ENCODE measurements around the gene ALCAM.

ALCAM gene

DNA sequence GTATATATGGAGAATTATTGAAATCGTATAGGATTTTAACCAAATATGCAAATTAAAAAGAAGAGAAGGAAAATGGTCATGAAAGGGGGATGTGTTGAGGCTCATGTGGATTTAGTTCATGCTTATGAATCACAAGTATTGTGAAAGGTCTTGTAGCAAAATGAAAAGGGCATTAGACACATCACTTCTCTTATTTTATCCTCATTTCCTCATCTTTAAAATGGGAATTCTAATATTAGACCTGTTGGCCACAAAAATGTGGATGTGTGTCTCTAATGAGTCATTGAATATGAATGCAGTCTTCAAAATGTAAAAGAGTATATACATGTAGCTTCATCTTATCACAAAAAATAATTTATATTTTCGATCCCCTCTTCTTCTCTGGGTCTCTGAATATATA is 14.9 kb upstream of the ALCAM start:
- TF ChIP-seq ZFP30 (CRISPR knock-in tag; IDR thresholded peaks at IDR 0.05) (no peak), ISL1 (CRISPR knock-in tag; IDR thresholded peaks at IDR 0.05) (no peak), ZNF565 (CRISPR knock-in tag; conservative IDR thresholded peaks at IDR 0.05; ENCODE audit: low read depth) (no peak), ZC3H10 (CRISPR knock-in tag; IDR thresholded peaks at IDR 0.05) (no peak), ZFP3 (CRISPR knock-in tag; IDR thresholded peaks at IDR 0.05) (no peak), ZNF8 (CRISPR knock-in tag; IDR thresholded peaks at IDR 0.05) (no peak), PPARA (CRISPR knock-in tag; IDR thresholded peaks at IDR 0.05; ENCODE audit: borderline replicate concordance) (no peak), ARNTL (CRISPR knock-in tag; IDR thresholded peaks at IDR 0.05; ENCODE audit: borderline replicate concordance, low read depth) (no peak), SNAI2 (CRISPR knock-in tag; IDR thresholded peaks at IDR 0.05) (no peak), CSDC2 (CRISPR knock-in tag; IDR thresholded peaks at IDR 0.05) (no peak), TCF4 (CRISPR knock-in tag; IDR thresholded peaks at IDR 0.05; ENCODE audit: borderline replicate concordance) (no peak), RARB (CRISPR knock-in tag; IDR thresholded peaks at IDR 0.05) (no peak), OSR1 (CRISPR knock-in tag; IDR thresholded peaks at IDR 0.05) (no peak), BACH2 (CRISPR knock-in tag; IDR thresholded peaks at IDR 0.05; ENCODE audit: borderline replicate concordance) (no peak), GLIS3 (CRISPR knock-in tag; IDR thresholded peaks at IDR 0.05) (no peak)
- TF ChIP-seq, protein P1, sequence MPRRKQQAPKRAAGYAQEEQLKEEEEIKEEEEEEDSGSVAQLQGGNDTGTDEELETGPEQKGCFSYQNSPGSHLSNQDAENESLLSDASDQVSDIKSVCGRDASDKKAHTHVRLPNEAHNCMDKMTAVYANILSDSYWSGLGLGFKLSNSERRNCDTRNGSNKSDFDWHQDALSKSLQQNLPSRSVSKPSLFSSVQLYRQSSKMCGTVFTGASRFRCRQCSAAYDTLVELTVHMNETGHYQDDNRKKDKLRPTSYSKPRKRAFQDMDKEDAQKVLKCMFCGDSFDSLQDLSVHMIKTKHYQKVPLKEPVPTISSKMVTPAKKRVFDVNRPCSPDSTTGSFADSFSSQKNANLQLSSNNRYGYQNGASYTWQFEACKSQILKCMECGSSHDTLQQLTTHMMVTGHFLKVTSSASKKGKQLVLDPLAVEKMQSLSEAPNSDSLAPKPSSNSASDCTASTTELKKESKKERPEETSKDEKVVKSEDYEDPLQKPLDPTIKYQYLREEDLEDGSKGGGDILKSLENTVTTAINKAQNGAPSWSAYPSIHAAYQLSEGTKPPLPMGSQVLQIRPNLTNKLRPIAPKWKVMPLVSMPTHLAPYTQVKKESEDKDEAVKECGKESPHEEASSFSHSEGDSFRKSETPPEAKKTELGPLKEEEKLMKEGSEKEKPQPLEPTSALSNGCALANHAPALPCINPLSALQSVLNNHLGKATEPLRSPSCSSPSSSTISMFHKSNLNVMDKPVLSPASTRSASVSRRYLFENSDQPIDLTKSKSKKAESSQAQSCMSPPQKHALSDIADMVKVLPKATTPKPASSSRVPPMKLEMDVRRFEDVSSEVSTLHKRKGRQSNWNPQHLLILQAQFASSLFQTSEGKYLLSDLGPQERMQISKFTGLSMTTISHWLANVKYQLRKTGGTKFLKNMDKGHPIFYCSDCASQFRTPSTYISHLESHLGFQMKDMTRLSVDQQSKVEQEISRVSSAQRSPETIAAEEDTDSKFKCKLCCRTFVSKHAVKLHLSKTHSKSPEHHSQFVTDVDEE (CRISPR knock-in tag; IDR thresholded peaks at IDR 0.05) = no peak
- TF ChIP-seq, protein P2, sequence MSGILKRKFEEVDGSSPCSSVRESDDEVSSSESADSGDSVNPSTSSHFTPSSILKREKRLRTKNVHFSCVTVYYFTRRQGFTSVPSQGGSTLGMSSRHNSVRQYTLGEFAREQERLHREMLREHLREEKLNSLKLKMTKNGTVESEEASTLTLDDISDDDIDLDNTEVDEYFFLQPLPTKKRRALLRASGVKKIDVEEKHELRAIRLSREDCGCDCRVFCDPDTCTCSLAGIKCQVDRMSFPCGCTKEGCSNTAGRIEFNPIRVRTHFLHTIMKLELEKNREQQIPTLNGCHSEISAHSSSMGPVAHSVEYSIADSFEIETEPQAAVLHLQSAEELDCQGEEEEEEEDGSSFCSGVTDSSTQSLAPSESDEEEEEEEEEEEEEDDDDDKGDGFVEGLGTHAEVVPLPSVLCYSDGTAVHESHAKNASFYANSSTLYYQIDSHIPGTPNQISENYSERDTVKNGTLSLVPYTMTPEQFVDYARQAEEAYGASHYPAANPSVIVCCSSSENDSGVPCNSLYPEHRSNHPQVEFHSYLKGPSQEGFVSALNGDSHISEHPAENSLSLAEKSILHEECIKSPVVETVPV (CRISPR knock-in tag; IDR thresholded peaks at IDR 0.05) = no peak
- TF ChIP-seq, protein P3, sequence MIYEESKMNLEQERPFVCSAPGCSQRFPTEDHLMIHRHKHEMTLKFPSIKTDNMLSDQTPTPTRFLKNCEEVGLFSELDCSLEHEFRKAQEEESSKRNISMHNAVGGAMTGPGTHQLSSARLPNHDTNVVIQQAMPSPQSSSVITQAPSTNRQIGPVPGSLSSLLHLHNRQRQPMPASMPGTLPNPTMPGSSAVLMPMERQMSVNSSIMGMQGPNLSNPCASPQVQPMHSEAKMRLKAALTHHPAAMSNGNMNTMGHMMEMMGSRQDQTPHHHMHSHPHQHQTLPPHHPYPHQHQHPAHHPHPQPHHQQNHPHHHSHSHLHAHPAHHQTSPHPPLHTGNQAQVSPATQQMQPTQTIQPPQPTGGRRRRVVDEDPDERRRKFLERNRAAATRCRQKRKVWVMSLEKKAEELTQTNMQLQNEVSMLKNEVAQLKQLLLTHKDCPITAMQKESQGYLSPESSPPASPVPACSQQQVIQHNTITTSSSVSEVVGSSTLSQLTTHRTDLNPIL (CRISPR knock-in tag; IDR thresholded peaks at IDR 0.05; ENCODE audit: low read depth) = no peak
- TF ChIP-seq, protein P4, sequence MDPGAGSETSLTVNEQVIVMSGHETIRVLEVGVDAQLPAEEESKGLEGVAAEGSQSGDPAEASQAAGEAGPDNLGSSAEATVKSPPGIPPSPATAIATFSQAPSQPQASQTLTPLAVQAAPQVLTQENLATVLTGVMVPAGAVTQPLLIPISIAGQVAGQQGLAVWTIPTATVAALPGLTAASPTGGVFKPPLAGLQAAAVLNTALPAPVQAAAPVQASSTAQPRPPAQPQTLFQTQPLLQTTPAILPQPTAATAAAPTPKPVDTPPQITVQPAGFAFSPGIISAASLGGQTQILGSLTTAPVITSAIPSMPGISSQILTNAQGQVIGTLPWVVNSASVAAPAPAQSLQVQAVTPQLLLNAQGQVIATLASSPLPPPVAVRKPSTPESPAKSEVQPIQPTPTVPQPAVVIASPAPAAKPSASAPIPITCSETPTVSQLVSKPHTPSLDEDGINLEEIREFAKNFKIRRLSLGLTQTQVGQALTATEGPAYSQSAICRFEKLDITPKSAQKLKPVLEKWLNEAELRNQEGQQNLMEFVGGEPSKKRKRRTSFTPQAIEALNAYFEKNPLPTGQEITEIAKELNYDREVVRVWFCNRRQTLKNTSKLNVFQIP (CRISPR knock-in tag; IDR thresholded peaks at IDR 0.05; ENCODE audit: borderline replicate concordance, low read depth) = no peak
- TF ChIP-seq, protein P5, sequence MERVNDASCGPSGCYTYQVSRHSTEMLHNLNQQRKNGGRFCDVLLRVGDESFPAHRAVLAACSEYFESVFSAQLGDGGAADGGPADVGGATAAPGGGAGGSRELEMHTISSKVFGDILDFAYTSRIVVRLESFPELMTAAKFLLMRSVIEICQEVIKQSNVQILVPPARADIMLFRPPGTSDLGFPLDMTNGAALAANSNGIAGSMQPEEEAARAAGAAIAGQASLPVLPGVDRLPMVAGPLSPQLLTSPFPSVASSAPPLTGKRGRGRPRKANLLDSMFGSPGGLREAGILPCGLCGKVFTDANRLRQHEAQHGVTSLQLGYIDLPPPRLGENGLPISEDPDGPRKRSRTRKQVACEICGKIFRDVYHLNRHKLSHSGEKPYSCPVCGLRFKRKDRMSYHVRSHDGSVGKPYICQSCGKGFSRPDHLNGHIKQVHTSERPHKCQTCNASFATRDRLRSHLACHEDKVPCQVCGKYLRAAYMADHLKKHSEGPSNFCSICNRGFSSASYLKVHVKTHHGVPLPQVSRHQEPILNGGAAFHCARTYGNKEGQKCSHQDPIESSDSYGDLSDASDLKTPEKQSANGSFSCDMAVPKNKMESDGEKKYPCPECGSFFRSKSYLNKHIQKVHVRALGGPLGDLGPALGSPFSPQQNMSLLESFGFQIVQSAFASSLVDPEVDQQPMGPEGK (CRISPR knock-in tag; IDR thresholded peaks at IDR 0.05; ENCODE audit: borderline replicate concordance) = no peak
- no peak; the same call in 2 of the 3 replicates for ATAC-seq

DNA sequence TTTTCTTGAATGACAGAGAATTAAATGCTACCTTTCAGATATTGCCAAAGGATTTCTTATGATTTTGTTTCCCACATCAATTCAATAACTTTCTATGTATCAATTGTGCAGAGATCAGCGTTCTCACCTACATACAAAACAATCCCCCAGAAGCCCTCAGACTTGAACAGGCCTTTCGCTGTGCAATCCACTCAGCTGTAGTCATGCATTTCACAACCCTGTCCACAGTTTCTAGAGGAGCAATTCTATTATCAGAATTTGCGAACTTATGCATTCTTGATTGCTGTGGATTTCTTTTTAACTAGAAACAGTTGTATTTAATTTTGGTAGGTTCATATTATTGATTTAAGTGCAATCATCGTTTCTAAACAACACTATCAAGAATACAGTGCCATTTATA is 13.7 kb upstream of the ALCAM start:
- ATAC-seq = no peak
- TF ChIP-seq ESRRG (CRISPR knock-in tag; IDR thresholded peaks at IDR 0.05) (no peak), ZNF565 (CRISPR knock-in tag; conservative IDR thresholded peaks at IDR 0.05; ENCODE audit: low read depth) (no peak), ZC3H10 (CRISPR knock-in tag; IDR thresholded peaks at IDR 0.05) (no peak), TOX (CRISPR knock-in tag; IDR thresholded peaks at IDR 0.05; ENCODE audit: borderline replicate concordance) (no peak)

DNA sequence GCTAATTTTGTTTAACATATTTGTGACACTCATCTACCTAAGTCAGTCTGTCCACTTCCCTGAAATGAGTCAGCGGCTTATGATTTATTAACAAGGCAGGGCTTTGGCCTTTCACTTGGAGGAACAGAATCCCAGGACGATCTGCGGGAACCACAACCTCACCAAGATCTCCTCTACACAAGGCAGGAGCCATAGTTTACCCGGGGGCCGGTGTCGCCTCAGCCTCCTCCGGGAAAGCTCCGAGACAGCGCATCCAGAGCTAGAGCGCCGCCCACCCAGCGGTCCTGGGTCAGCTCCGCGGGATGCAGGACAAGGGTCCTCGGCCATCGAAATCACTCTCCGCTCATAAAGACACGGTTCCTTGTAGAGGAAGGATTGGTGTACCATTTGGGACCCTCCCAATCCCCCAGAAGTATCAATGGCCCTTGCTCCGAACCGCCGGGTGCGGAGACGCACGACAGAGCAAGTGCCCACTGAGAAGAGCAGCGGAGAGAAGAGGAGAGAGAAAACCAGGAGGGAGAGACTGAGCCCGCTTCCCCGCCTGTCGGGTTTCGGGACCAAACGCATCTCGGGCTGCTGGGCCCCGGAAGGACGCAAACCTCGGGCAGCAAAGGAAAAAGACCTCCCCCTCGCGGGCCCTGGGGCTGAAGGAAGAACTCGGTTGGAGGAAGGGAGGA is 13.1 kb upstream of the ALCAM start:
- no peak for ATAC-seq
- TF ChIP-seq SNAI2 (CRISPR knock-in tag; IDR thresholded peaks at IDR 0.05) (no peak), CSDC2 (CRISPR knock-in tag; IDR thresholded peaks at IDR 0.05) (no peak), ZC3H10 (CRISPR knock-in tag; IDR thresholded peaks at IDR 0.05) (no peak), ZNF8 (CRISPR knock-in tag; IDR thresholded peaks at IDR 0.05) (no peak), ZFP30 (CRISPR knock-in tag; IDR thresholded peaks at IDR 0.05) (no peak)
- TF ChIP-seq, protein P5 (CRISPR knock-in tag; IDR thresholded peaks at IDR 0.05; ENCODE audit: borderline replicate concordance) = no peak
- TF ChIP-seq, protein P3 (CRISPR knock-in tag; IDR thresholded peaks at IDR 0.05; ENCODE audit: low read depth) = no peak
- TF ChIP-seq, protein P4 (CRISPR knock-in tag; IDR thresholded peaks at IDR 0.05; ENCODE audit: borderline replicate concordance, low read depth) = no peak

Measured in SK-N-SH treated with all-trans-retinoic acid at 6 μM for 48 hours (cell line).